GM12891 (cell line): Measurements from ENCODE around the gene KIF18A.

Source experiments
- PAX5 ChIP-seq: IDR thresholded peaks from 2 replicates; pipeline ENCODE4 v1.6.1; 2011; ENCODE audit warnings: low read length, moderate library complexity, mild to moderate bottlenecking; ENCODE audit not compliant: insufficient read depth, severe bottlenecking
- POLR2A ChIP-seq: IDR thresholded peaks from 2 replicates; pipeline ENCODE4 v1.6.1; 2011; ENCODE audit warnings: low read depth, low read length, control low read depth
- POLR2AphosphoS5 ChIP-seq: IDR thresholded peaks from 2 replicates; pipeline ENCODE4 v1.6.1; 2011; ENCODE audit warnings: low read depth, low read length, control low read depth
- SPI1 ChIP-seq: IDR thresholded peaks from 2 replicates; pipeline ENCODE4 v1.6.1; 2011; ENCODE audit warnings: low read depth, low read length, control low read depth
- TAF1 ChIP-seq: IDR thresholded peaks from 2 replicates; pipeline ENCODE4 v1.6.1; 2011; ENCODE audit warnings: low read depth, low read length, control low read depth

GRCh38 chr11:28104984-28105383 is 3.0 kb downstream of the KIF18A start:
- TF ChIP-seq POLR2A (no peak), PAX5 (no peak), POLR2AphosphoS5 (no peak), SPI1 (no peak), TAF1 (no peak)
